C1 segment of cervical spinal cord (tissue), 14 donors: ENCODE measurements around the gene CCDC50.

ENCODE experiments used
- DNase-seq, 14 donors: peaks; one replicate each; lab custom pipeline; 2025; lab: John Stamatoyannopoulos, UW

The CCDC50 gene

DNA sequence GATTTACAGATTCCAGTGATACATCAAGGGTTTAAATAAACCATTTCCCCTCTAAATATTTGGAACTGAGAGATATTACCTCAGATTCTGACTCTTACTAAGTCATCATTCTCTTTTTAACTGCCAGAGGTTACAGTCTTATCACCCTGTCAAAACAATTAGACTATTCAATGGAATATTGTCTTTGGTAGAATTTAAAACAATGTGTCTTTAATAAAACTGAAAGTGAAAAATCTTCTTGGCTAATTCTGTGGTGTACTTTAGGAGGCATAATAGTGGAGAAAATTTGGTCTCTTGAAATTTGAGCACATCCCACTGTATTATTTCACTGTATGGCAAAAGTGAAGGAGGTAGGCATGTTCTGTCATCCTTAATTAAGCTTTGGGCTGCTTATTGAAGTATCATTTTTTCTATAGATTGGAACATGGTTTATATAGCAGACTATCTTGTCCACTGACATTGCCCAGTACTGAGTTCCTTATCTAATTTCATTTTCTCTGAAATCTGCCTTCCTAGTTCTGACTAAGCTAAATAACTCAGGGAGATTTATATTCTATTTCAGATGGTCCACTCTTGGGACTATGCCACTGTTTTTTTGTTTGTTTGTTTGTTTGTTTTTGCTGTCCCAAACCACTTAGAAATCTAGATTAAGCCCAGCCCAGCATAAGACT is 49.1 kb downstream of the CCDC50 start:
- DNase-seq = no peak

GRCh38 chr3:191379446-191379845 is 50.3 kb downstream of the CCDC50 start:
- DNase-seq = no peak

GRCh38 chr3:191380001-191380400 is 50.8 kb downstream of the CCDC50 start:
- DNase-seq = no peak

- DNase-seq = no peak
Observed at GRCh38 chr3:191381303-191381702, 52.1 kb downstream of the CCDC50 start.

GRCh38 chr3:191382661-191383060 is 53.5 kb downstream of the CCDC50 start:
- DNase-seq = no peak

GRCh38 chr3:191383124-191383523 is 53.9 kb downstream of the CCDC50 start:
- DNase-seq = no peak

GRCh38 chr3:191385101-191385500 is 55.9 kb downstream of the CCDC50 start:
- no peak for DNase-seq

DNA sequence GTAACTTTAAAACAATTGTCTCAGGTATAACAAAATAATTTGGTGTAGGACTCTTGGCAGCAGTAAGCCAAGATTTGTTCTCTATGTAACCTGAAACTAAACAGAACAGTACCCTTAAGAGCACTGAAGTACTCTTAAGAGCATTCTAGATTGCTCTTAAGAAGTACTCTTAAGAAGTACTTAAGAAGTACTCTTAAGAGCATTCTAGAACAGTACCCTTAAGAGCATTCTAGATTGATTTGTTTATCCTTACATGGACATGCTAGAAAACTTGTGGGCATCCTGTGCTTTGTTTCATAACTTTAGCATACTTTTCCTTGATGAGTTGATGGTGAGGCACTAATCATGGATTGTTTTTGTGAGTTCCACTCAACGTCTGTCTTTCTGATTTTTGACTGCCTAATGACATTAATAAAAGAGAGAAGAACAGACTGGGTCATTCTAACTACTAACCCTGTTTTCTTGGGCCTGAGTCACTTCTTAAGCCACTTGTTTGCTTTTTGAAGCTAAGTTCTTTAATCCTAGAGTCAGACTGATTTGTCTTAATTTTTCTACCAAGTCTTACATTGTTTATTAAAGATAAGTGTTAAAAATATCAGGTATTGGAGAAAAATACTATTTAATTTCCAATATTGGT is 58.4 kb downstream of the CCDC50 start:
- DNase-seq = no peak

DNA sequence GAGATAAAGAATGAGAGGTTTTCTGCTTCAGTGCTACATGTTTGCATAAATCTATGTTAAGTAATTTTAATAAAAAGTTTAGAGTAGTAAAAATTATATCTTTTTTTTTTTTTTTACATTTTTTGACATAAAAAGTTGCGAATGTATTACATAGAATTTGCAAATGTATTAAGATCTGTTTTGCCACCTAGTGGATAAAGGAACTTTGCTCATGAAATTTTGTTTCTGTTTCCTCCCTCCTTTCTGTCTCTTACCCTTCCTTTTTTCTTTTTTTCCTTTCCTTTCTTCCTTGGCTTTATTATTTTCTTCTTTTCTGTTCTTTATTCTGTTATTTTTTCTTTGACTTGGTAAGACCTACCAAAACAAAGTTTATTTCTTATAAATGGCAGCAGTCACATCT is 59.6 kb downstream of the CCDC50 start:
- no peak for DNase-seq

GRCh38 chr3:191390580-191390979 is 61.4 kb downstream of the CCDC50 start:
- no peak for DNase-seq

- no peak for DNase-seq
Observed at GRCh38 chr3:191391861-191392808, 62.9 kb downstream of the CCDC50 start.

- no peak for DNase-seq
Observed at GRCh38 chr3:191393146-191393545, 64.0 kb downstream of the CCDC50 start.

- DNase-seq = no peak
Observed at GRCh38 chr3:191397771-191398170, 68.6 kb downstream of the CCDC50 start.

DNA sequence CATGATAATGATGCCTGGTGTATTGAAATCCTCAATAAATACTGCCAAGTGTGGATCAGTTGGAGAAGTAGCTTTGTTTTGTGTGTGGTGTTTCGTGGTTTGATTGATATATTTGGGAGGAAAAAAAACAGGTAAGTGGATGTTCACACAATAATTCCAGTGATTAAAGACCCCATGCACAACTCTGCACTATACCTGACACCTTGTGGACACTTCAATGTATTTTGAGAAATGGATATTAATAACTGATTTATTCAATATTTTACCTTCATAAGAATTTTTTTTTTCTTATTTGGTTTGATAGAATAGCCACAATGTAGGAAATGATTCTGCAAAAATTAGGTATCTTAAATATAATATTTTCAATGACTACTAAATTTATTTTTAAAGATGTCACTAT is 69.4 kb downstream of the CCDC50 start:
- no peak for DNase-seq

GRCh38 chr3:191399918-191400317 is 70.7 kb downstream of the CCDC50 start:
- no peak for DNase-seq

DNA sequence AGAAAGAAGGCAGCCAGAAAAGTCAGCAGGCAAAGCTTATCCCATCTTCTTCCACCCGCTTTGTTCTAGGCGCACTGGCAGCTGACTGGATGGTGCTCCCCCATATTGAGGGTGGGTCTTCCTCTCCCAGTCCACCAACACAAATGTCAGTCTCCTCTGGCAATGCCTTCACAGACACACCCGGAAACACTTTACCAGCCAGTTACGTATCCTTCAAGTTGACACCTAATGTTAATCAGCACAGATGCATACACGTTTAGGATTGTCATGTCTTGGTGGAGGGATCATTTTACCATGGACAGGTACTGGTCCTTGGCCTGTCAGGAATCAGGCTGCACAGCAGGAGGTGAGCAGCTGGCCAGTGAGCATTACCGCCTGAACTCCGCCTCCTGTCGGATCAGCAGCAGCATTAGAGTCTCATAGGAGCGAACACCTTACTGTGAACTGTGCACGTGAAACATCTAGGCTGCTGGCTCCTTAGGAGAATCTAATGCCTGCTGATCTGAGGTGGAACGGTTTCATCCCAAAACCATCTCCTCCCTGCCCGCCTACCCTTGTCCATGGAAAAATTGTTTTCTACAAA is 72.7 kb downstream of the CCDC50 start:
- no peak for DNase-seq

- no peak for DNase-seq
Observed at GRCh38 chr3:191409791-191410359, 80.7 kb downstream of the CCDC50 start.

DNA sequence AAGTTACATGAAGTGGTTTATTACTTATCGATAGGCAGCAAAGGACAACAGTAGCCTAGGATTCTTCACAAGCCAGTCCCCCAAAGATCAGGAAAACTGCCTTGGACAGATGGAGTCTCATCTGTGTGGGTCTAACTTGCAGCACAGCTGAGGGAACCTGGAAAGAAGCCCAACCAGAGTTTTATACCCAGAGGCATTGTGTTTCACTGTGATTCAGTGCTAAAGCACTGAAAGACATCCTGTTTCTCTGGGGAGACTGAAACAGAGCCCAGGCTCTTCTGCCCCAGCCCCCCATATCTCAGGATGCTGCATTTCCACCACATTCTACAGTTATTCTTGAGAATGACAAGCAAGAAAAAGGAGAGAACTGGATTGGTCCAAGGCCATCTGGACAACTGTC is 83.6 kb downstream of the CCDC50 start:
- no peak for DNase-seq

DNA sequence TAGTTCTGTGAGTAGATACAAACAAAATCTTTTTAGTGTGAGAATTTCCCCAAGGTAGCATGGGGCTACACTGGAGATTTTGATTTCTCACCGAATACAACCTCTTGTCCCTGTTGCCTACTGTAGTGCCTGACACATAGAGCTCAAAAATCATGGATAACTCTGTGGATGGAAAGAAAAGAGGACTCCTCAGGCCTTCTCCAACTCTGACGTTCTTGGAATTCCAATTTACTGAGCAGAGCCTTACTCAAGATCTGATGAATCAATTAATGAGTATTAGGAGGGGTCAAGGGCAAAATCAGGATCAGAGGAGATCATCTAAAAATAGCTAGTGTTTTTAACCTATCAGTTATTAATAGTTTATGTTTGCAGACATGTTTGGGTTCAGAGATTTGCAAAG is 85.1 kb downstream of the CCDC50 start:
- no peak for DNase-seq

DNA sequence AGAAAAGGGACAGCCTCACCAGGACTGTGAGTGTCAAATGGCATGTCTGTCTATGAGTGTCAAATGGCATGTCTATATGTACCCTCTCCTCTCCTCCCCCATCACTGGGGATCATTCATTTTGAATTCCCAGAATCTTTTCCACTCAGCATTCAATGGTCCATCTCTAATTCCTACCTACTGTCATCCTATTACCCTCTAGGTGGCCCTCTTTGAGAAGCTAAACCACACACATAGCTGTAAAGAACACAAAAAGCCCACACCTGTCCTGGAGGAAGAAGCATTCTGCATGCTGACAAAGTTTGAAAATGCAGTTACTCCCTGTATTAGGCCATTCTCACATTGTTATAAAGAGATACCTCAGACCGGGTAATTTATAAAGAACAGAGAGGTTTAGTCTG is 85.5 kb downstream of the CCDC50 start:
- no peak for DNase-seq

DNA sequence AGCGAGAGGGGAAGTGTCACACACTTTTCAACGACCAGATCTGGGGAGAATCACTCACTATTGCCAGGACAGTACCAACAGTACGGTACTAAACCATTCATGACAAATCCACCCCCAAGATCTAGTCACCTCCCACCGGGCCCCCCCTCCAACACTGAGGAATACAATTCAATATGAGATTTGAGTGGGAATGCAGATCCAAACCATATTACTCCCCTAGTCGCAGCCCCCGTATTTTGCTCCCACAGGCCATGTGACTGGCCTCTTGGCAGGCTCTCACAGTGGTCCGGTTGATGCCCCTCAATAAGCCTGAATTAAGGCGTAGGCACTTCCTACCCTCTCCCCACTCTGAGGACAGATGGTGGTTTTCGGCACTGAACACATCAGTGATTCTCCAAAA is 86.4 kb downstream of the CCDC50 start:
- DNase-seq = no peak

DNA sequence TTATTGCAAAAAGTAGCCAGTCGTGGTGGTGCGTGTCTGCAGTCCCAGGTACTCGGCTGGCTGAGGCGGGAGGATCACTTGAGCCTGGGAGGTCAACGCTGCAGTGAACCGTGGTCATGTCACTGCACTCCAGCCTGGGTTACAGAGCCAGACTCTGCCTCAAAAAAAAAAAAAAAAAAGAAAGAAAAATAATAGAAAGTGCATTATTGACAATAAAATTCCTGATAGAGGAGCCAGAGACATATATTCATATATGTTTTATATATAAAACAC is 88.2 kb downstream of the CCDC50 start:
- no peak for DNase-seq
